ENCODE data around the gene NAT8L. TPM values are rescaled to one million over a fixed set of nuclear protein-coding genes. Genes with fewer than 3 reads are reported as not detected.

Gene NAT8L, protein sequence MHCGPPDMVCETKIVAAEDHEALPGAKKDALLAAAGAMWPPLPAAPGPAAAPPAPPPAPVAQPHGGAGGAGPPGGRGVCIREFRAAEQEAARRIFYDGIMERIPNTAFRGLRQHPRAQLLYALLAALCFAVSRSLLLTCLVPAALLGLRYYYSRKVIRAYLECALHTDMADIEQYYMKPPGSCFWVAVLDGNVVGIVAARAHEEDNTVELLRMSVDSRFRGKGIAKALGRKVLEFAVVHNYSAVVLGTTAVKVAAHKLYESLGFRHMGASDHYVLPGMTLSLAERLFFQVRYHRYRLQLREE
- total RNA-seq: under 0.01 TPM in 2 replicates

DNA sequence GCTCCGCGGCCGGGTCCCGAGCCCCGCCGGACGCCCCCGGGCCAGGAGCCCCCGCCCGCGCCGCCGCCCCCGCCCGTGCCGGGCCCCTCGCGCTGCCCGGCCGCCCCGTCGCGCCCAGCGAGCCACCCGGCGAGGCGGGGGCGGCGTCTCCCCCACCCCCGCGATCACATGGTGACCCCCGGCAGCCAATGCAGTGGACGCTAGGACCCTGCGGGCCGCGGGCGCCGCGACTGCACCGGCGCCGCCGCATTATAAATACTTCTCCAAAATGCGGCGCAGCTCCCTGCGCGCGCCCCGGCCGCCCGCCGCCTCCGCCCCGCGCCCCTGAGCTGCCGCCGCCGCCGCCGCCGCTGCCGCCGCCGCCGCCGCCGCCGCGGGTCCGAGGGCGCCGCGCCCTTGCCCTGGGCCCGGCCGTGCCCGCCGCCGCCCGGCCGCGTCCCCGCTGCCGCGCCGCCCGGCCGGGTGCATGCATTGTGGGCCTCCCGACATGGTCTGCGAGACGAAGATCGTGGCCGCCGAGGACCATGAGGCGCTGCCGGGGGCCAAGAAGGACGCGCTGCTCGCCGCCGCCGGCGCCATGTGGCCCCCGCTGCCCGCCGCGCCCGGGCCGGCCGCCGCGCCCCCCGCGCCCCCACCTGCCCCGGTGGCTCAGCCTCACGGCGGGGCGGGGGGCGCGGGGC is at the start of gene NAT8L:
Gene NAT8L, plus strand, starts transcription at position 282 of the 680 bp plus-strand sequence. Its CDS starts 185 bp downstream, at position 467.
- TF ChIP-seq, protein P1, sequence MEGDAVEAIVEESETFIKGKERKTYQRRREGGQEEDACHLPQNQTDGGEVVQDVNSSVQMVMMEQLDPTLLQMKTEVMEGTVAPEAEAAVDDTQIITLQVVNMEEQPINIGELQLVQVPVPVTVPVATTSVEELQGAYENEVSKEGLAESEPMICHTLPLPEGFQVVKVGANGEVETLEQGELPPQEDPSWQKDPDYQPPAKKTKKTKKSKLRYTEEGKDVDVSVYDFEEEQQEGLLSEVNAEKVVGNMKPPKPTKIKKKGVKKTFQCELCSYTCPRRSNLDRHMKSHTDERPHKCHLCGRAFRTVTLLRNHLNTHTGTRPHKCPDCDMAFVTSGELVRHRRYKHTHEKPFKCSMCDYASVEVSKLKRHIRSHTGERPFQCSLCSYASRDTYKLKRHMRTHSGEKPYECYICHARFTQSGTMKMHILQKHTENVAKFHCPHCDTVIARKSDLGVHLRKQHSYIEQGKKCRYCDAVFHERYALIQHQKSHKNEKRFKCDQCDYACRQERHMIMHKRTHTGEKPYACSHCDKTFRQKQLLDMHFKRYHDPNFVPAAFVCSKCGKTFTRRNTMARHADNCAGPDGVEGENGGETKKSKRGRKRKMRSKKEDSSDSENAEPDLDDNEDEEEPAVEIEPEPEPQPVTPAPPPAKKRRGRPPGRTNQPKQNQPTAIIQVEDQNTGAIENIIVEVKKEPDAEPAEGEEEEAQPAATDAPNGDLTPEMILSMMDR (IDR thresholded peaks at IDR 0.05; ENCODE audit: insufficient read depth, low read depth, low read length): no peak
- peak; percentile 12 for DNase-seq (ENCODE audit: low read depth)

GRCh38 chr4:2009651-2010233 is 49.4 kb upstream of the NAT8L start:
- H3K4me3 ChIP-seq (ENCODE audit: low read depth, low read length): peak overlapping the region; percentile 95
- TF ChIP-seq, protein P1 (IDR thresholded peaks at IDR 0.05; ENCODE audit: insufficient read depth, low read depth, low read length): peak; percentile 35
- DNase-seq (ENCODE audit: low read depth): peak; percentile 54

More for the DNA sequence above, at the start of gene NAT8L:
- peak within 1 kb of the TSS; percentile 46 for H3K4me3 ChIP-seq (ENCODE audit: low read depth, low read length)

DNA sequence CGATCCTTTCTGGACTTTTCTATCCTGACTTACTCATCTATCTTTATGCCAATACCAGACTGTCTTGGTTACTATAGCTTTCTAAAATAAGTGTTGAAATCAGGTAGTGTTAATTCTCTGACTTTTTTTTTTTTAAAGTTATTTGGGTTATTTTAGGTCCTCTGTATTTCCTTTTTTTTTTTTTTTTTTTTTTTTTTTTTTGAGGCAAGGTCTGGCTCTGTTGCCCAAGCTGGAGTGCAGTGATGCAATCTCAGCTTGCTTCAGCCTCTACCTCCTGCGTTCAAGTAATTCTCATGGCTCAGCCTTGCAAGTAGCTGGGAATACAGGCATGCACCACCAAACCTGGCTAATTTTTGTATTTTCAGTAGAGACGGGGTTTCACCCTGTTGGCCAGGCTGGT is 47.5 kb upstream of the NAT8L start:
- no peak overlapping the region for H3K4me3 ChIP-seq (ENCODE audit: low read depth, low read length)
- TF ChIP-seq, protein P1 (IDR thresholded peaks at IDR 0.05; ENCODE audit: insufficient read depth, low read depth, low read length): no peak
- DNase-seq (ENCODE audit: low read depth): peak; percentile 39

DNA sequence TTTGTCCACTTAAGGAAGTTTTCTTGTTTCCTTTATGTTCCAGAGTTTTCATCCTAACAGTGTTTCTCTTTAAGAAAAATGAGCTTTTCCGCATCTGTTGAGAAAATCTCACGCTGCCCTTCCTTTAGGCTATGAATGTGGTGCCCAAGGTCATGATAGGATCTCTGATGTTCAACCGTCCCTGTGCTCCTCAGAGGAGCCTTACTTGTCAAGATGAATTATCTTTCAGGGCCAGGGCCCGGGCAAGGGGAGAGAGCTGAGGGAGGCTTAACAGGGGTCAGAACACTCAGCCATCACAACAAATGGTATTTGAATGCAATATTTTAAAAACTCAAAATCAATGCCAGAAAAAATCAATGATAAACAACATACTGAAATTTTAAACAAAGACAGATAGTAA is 44.1 kb upstream of the NAT8L start:
- DNase-seq (ENCODE audit: low read depth): no peak
- TF ChIP-seq, protein P1 (IDR thresholded peaks at IDR 0.05; ENCODE audit: insufficient read depth, low read depth, low read length): no peak
- no peak overlapping the region for H3K4me3 ChIP-seq (ENCODE audit: low read depth, low read length)

DNA sequence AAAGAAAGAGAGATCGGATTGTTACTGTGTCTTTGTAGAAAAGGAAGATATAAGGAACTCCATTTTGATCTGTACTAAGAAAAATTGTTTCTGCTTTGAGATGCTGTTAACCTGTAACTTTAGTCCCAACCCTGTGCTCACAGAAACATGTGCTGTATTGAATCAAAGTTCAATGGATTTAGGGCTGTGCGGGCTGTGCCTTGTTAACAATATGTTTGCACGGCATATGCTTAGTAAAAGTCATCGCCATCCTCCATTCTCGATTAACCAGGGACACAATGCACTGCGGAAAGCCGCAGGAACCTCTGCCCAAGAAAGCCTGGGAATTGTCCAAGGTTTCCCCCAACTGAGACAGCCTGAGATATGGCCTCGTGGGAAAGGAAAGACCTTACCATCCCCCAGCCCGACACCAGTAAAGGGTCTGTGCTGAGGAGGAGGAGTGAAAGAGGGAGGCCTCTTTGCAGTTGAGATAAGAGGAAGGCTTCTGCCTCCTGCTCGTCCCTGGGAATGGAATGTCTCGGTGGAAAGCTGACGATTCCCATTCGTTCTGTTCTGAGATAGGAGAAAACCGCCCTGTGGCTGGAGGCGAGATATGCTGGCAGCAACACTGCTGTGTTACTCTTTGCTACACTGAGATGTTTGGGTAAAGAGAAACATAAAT is 37.6 kb upstream of the NAT8L start:
- TF ChIP-seq, protein P1 (IDR thresholded peaks at IDR 0.05; ENCODE audit: insufficient read depth, low read depth, low read length): peak; percentile 4
- peak overlapping the region; percentile 9 for H3K4me3 ChIP-seq (ENCODE audit: low read depth, low read length)
- peak; percentile 77 for DNase-seq (ENCODE audit: low read depth)

GRCh38 chr4:2024683-2025082 is 34.4 kb upstream of the NAT8L start:
- H3K4me3 ChIP-seq (ENCODE audit: low read depth, low read length): no peak overlapping the region
- TF ChIP-seq, protein P1 (IDR thresholded peaks at IDR 0.05; ENCODE audit: insufficient read depth, low read depth, low read length): no peak
- DNase-seq (ENCODE audit: low read depth): no peak
